OCI-LY7 (cell line): ENCODE data around the gene RACGAP1.

Source experiments
- EZH2phosphoT487 ChIP-seq: fragments of 200-600 bp; sonication (generic); IDR thresholded peaks from 2 replicates; pipeline ENCODE4 v1.6.1; 2018; ENCODE audit warnings: low read depth, borderline replicate concordance, mild to moderate bottlenecking, mixed run types, antibody characterized with exemption, low read length, moderate library complexity, mixed read lengths
- TF ChIP-seq, protein P1 (sequence below): fragments of 200-600 bp; sonication (generic); conservative IDR thresholded peaks from 2 replicates; pipeline ENCODE4 v1.5.1; 2014; ENCODE audit warnings: mild to moderate bottlenecking, antibody characterized with exemption, low read length, moderate library complexity, mixed read lengths

- TF ChIP-seq, protein P1, sequence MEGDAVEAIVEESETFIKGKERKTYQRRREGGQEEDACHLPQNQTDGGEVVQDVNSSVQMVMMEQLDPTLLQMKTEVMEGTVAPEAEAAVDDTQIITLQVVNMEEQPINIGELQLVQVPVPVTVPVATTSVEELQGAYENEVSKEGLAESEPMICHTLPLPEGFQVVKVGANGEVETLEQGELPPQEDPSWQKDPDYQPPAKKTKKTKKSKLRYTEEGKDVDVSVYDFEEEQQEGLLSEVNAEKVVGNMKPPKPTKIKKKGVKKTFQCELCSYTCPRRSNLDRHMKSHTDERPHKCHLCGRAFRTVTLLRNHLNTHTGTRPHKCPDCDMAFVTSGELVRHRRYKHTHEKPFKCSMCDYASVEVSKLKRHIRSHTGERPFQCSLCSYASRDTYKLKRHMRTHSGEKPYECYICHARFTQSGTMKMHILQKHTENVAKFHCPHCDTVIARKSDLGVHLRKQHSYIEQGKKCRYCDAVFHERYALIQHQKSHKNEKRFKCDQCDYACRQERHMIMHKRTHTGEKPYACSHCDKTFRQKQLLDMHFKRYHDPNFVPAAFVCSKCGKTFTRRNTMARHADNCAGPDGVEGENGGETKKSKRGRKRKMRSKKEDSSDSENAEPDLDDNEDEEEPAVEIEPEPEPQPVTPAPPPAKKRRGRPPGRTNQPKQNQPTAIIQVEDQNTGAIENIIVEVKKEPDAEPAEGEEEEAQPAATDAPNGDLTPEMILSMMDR: no peak
- TF ChIP-seq EZH2phosphoT487: no peak
Measured at GRCh38 chr12:50038336-50038735, 13.0 kb upstream of the RACGAP1 start.
